Spleen (tissue), 11 donors: ENCODE measurements around the gene SLC6A5. TPM values are rescaled to one million over a fixed set of nuclear protein-coding genes. Genes with fewer than 3 reads are reported as not detected.

Source experiments
- DNase-seq: peaks from one replicate; pipeline ENCODE4 v3.0.0-alpha.2; 2020
- H3K27ac ChIP-seq, 8 donors: fragments of 200-600 bp; sonication (generic) in 7 of 8; 1 replicate in 4 of 8; 2 replicates in 4 of 8; pipeline versions ENCODE4 v1.5.0 to v1.8.0; 2016 to 2021; ENCODE audit warnings: inconsistent platforms in 4 of 8, mild to moderate bottlenecking in 4 of 8, moderate library complexity in 1 of 8
- H3K27me3 ChIP-seq, 7 donors: fragments of 200-600 bp; sonication (generic) in 6 of 7; replicated peaks in 1 of 7; 1 replicate in 4 of 7; 2 replicates in 3 of 7; pipeline versions ENCODE4 v1.5.0 to v1.8.0; 2016 to 2021; ENCODE audit warnings: inconsistent platforms in 3 of 7, mild to moderate bottlenecking in 1 of 7
- H3K36me3 ChIP-seq, 6 donors: fragments of 200-600 bp; sonication (generic) in 5 of 6; 1 replicate in 4 of 6; 2 replicates in 2 of 6; pipeline versions ENCODE4 v1.5.0 to v1.8.0; 2016 to 2021; ENCODE audit warnings: inconsistent platforms in 2 of 6
- H3K4me1 ChIP-seq, 6 donors: fragments of 200-600 bp; sonication (generic) in 5 of 6; 1 replicate in 3 of 6; 2 replicates in 3 of 6; pipeline versions ENCODE4 v1.5.0 to v1.8.0; 2016 to 2021; ENCODE audit warnings: inconsistent platforms in 3 of 6
- H3K4me3 ChIP-seq, 8 donors: fragments of 200-600 bp; sonication (generic) in 7 of 8; 1 replicate in 4 of 8; 2 replicates in 4 of 8; pipeline versions ENCODE4 v1.5.0 to v1.8.0; 2016 to 2021; ENCODE audit warnings: inconsistent platforms in 4 of 8, mild to moderate bottlenecking in 4 of 8, moderate library complexity in 2 of 8
- H3K9me3 ChIP-seq, 8 donors: fragments of 200-600 bp; sonication (generic) in 7 of 8; 1 replicate in 4 of 8; 2 replicates in 4 of 8; pipeline versions ENCODE4 v1.5.0 to v1.8.0; 2016 to 2021; ENCODE audit warnings: inconsistent platforms in 4 of 8
- CTCF ChIP-seq, 11 experiments: fragments of 200-600 bp in 7 of 11; fragments of 450-650 bp in 4 of 11; sonication (generic) in 4 of 11; IDR thresholded peaks in 8 of 11; conservative IDR thresholded peaks in 3 of 11; 1 replicate in 7 of 11; 2 replicates in 4 of 11; pipeline versions ENCODE4 v1.4.0 to v1.8.0; 2016 to 2021; ENCODE audit warnings: antibody characterized with exemption in 11 of 11, inconsistent platforms in 4 of 11, mild to moderate bottlenecking in 1 of 11
- POLR2A ChIP-seq, 3 donors: fragments of 450-650 bp; IDR thresholded peaks; one replicate each; pipeline ENCODE4 v1.5.1; 2017; ENCODE audit warnings: antibody characterized with exemption in 3 of 3, mild to moderate bottlenecking in 1 of 3
- POLR2AphosphoS5 ChIP-seq, 3 donors: sonication (generic); formaldehyde crosslinking; IDR thresholded peaks; one replicate each; pipeline ENCODE4 v1.5.1; 2017; ENCODE audit warnings: antibody characterized with exemption in 3 of 3
- WGBS, 5 donors: extraction: QIAGEN DNeasy Blood & Tissue Kit in 3 of 5; methylation state at CpG; one replicate each; pipeline versions ENCODE4 v1.1.5 to v1.1.7; 2013 to 2018; 5-methylcytosine and 5-hydroxymethylcytosine counted together
- intact Hi-C: fragments of 100-400 bp; cut with DNase I; formaldehyde crosslinking; loops from one replicate; pipeline ENCODE4 v1.15.0; 2023; ENCODE audit warnings: low total_unique reads
- polyA plus RNA-seq, 3 donors: library from polyadenylated mRNA; stranded (reverse); fragments of 200-250 nt; gene quantifications; one replicate each; pipeline ENCODE4 v1.2.1, GENCODE V29; 2013
- total RNA-seq, 7 donors: library from RNA; depleted of rRNA in 3 of 7; stranded (reverse); fragments of >200 nt in 3 of 7; fragmentation: NEBNext Ultra II Directional in 4 of 7; extraction: Animal tissue kit (Norgen Biotek cat#: 25700) in 4 of 7; gene quantifications; one replicate each; pipeline versions ENCODE4 v1.1.0 to v1.2.1, GENCODE V29; 2016 to 2021
- donor health status: healthy with polysubstance abuse.
- donor health status: DM: no; HTN: no; CAD: no; lungs with moderate emphysema.
- donor health status: DM: no; HTN: no; CAD: no.
- donor health status: Bipolar disorder and iron deficiency.
- donor health status: healthy.
- donor health status: DM: no; HTN: no; CAD: no.
- donor health status: DM: yes; HTN: yes; CAD: no.

The SLC6A5 gene
- total and polyA plus RNA-seq, 10 donors, result not detected

DNA sequence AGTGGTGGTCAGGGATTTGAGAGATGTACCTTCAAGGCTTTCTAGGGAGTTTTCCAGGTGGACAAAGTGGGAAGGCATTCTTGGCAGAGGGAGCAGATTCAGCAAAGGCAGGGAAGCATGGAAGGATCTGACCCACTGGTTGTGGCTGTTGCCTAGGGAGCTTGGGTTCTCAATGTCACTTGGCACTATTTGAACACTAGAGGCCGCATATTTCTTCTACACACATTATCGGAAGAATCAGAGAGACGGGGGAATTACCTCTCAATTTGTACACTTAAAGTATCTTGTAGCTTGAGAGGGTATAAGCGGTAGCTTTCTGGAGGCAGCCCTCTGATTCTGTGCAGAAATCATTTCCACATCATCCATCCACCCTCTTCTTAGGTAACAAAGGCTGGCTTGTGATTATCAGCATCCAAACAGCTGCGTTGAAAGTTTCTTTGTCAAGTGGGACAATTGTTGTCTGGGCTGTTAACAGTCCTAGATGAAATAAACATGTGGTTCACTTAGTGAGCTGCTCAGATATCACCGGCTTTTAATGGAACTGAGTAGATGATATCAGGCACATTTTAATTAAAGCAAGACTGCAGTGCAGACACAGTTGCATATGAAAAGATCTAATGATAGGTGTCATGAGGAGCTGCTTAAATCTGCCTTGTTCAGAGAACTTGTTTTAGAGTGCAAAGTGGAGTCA, 72.6 kb downstream of the SLC6A5 start:
- Histone ChIP-seq H3K4me3 (no peak overlapping the region), H3K27ac (no peak overlapping the region), H3K4me1 (peaks cover 0 to 28% (median 15%) of the 10 kb centered on the region in 6 donors), H3K27me3 (peaks cover 3 to 84% (median 34%) of the 10 kb centered on the region in 7 donors), H3K36me3 (no peaks in the 10 kb centered on the region), H3K9me3 (no peaks in the 10 kb centered on the region)
- no peak for DNase-seq
- WGBS, 5 donors, result 29 to 46% (median 34%) methylated on average over 6 of the region's 6 CpGs
- TF ChIP-seq POLR2A (IDR thresholded peaks at IDR 0.05), result no peak
- no peak for TF ChIP-seq POLR2AphosphoS5 (IDR thresholded peaks at IDR 0.05)
- no peak for TF ChIP-seq CTCF (IDR thresholded peaks at IDR 0.05 in 8 of 11, conservative IDR thresholded peaks at IDR 0.05 in 3 of 11)
- intact Hi-C loops, result no loop called here

GRCh38 chr11:20672575-20672974, 73.2 kb downstream of the SLC6A5 start:
- H3K27me3 ChIP-seq, result peaks cover 3 to 78% (median 34%) of the 10 kb centered on the region in 7 donors
- no peak overlapping the region for H3K27ac ChIP-seq
- peaks cover 0 to 28% (median 15%) of the 10 kb centered on the region in 6 donors for H3K4me1 ChIP-seq
- TF ChIP-seq POLR2A (IDR thresholded peaks at IDR 0.05) (no peak), CTCF (IDR thresholded peaks at IDR 0.05 in 8 of 11, conservative IDR thresholded peaks at IDR 0.05 in 3 of 11) (no peak), POLR2AphosphoS5 (IDR thresholded peaks at IDR 0.05) (no peak)
- intact Hi-C loops, result no loop called here
- WGBS, 5 donors, result 17 to 47% (median 33%) methylated on average over 2 of the region's 2 CpGs
- no peak for DNase-seq
- H3K36me3 ChIP-seq, result no peaks in the 10 kb centered on the region
- no peaks in the 10 kb centered on the region for H3K9me3 ChIP-seq
- H3K4me3 ChIP-seq, result no peak overlapping the region

- H3K27ac ChIP-seq, result no peak overlapping the region
- H3K9me3 ChIP-seq, result no peaks in the 10 kb centered on the region
- peaks cover 0 to 37% (median 7%) of the 10 kb centered on the region in 7 donors for H3K27me3 ChIP-seq
- H3K4me3 ChIP-seq, result no peak overlapping the region
- TF ChIP-seq POLR2A (IDR thresholded peaks at IDR 0.05) (no peak), POLR2AphosphoS5 (IDR thresholded peaks at IDR 0.05) (no peak), CTCF (IDR thresholded peaks at IDR 0.05 in 8 of 11, conservative IDR thresholded peaks at IDR 0.05 in 3 of 11) (no peak)
- no peaks in the 10 kb centered on the region for H3K36me3 ChIP-seq
- WGBS, 5 donors, result 81 to 100% (median 86%) methylated on average over 2 of the region's 2 CpGs
- no peaks in the 10 kb centered on the region for H3K4me1 ChIP-seq
- intact Hi-C loops, result no loop called here
- no peak for DNase-seq
These were observed 77.2 kb downstream of the SLC6A5 start for GRCh38 chr11:20676658-20677057.

GRCh38 chr11:20688761-20689160, 89.4 kb downstream of the SLC6A5 start:
- H3K36me3 ChIP-seq, result no peaks in the 10 kb centered on the region
- TF ChIP-seq POLR2A (IDR thresholded peaks at IDR 0.05) (no peak), CTCF (IDR thresholded peaks at IDR 0.05 in 8 of 11, conservative IDR thresholded peaks at IDR 0.05 in 3 of 11) (no peak), POLR2AphosphoS5 (IDR thresholded peaks at IDR 0.05) (no peak)
- H3K27me3 ChIP-seq, result no peaks in the 10 kb centered on the region
- H3K4me3 ChIP-seq, result no peak overlapping the region
- no peak for DNase-seq
- intact Hi-C loops, result no loop called here
- no peak overlapping the region for H3K27ac ChIP-seq
- WGBS, 5 donors, result 61 to 78% (median 66%) methylated on average over 3 of the region's 3 CpGs
- no peaks in the 10 kb centered on the region for H3K4me1 ChIP-seq
- no peaks in the 10 kb centered on the region for H3K9me3 ChIP-seq
